Measurements from ENCODE around the gene WDFY4. TPM values are rescaled to one million over a fixed set of nuclear protein-coding genes. Genes with fewer than 3 reads are reported as not detected.

WDFY4 gene
- total and polyA plus RNA-seq, 2 donors (not counting 3 experiments of a cell fraction or from before 2014, with no cell fraction given): 10.1 to 10.2 TPM

DNA sequence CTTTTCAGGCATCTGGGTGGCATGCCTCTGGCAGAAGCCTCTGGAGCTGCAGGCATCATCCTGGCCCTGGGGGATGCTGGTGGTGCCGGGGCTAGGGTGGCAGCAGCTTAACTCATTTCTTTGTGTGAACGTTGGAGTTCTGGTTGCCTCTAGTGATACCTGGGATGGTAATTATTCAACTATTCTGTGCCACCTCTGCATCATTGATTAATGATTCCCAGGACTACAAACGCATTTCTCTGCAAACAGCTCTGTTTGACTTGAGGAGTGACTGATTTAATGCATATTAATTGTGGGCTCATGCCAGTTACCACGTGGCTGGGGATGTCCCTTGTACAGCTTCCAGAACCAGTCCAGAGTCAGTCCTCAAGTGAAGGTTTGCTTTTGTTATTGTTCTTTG lies 199.0 kb downstream of the WDFY4 start:
- BruUV-seq (replicated peaks): no TSS peak
- Histone ChIP-seq H3K27ac (ENCODE audit: insufficient read depth, low read depth, low read length) (no peak overlapping the region), H3K36me3 (ENCODE audit: control insufficient read depth in 2 of 2, extremely low read depth in 1 of 2, insufficient read depth in 2 of 2, low read length in 2 of 2) (no peaks in the 10 kb centered on the region), H4K20me1 (replicated peaks; ENCODE audit: control insufficient read depth, extremely low read depth, insufficient read depth, low read length) (no peaks in the 10 kb centered on the region), H3K4me3 (replicated peaks in 1 of 3; ENCODE audit: insufficient read depth in 1 of 3, low read depth in 1 of 3, low read length in 3 of 3) (no peak overlapping the region), H2AFZ (ENCODE audit: low read depth, low read length) (no peak overlapping the region), H3K9me3 (replicated peaks; ENCODE audit: control insufficient read depth, insufficient read depth, low read length) (no peaks in the 10 kb centered on the region), H3K9ac (replicated peaks; ENCODE audit: extremely low read depth, insufficient read depth, low read length) (no peak overlapping the region), H3K9me1 (replicated peaks; ENCODE audit: control insufficient read depth, extremely low read depth, insufficient read depth, low read length) (no peaks in the 10 kb centered on the region), H3K79me2 (ENCODE audit: control insufficient read depth, insufficient read depth, low read length) (no peaks in the 10 kb centered on the region), H3K27me3 (ENCODE audit: control insufficient read depth in 2 of 2, insufficient read depth in 2 of 2, low read length in 2 of 2) (no peaks in the 10 kb centered on the region), H3K4me1 (ENCODE audit: control insufficient read depth, extremely low read depth, insufficient read depth, low read length) (no peaks in the 10 kb centered on the region), H3K4me2 (ENCODE audit: insufficient read depth, low read length) (no peak overlapping the region)
- FAIRE-seq (no peak), DNase-seq (ENCODE audit: low read depth, low spot score) (no peak)
- dilution Hi-C loops (cut with MboI; ENCODE audit: extremely low pct_ligation_motif_present, low sequenced_read_pairs) (no loop called here), intact Hi-C loops (cut with micrococcal nuclease) (no loop called here)
- CTCF ChIA-PET: interaction anchor here (1.1 to 5.2 kb wide), 3 partner anchors 278 to 630 kb away, joined by 3 to 40 read pairs (median 10); no protein-coding TSS in a partner anchor
- POLR2A ChIA-PET: no interaction called here
- TF ChIP-seq CTCF (IDR thresholded peaks at IDR 0.05; ENCODE audit: extremely low read depth in 1 of 2, insufficient read depth in 1 of 2, low read depth in 1 of 2, low read length in 2 of 2): no peak
- TF ChIP-seq POLR2A (IDR thresholded peaks at IDR 0.05; ENCODE audit: low read depth, low read length): no peak
- no peak for TF ChIP-seq GATA2 (IDR thresholded peaks at IDR 0.05; ENCODE audit: insufficient read depth, insufficient read length, low read depth, low read length)
- no peak for TF ChIP-seq EZH2 (IDR thresholded peaks at IDR 0.05; ENCODE audit: borderline replicate concordance, low read depth, low read length, severe bottlenecking)
